ENCODE results near the gene SLC35F3. TPM values are rescaled to one million over a fixed set of nuclear protein-coding genes. Genes with fewer than 3 reads are reported as not detected.

SLC35F3 gene
- total RNA-seq, 1 donor from 2014 or later, result not detected

GRCh38 chr1:233959971-233960370, 55.5 kb downstream of the SLC35F3 start:
- ATAC-seq (no peak), DNase-seq (ENCODE audit: missing footprints) (no peak)
- intact Hi-C loops (cut with DNase I), result no loop called here

- DNase-seq (ENCODE audit: missing footprints), result no peak
- intact Hi-C loops (cut with DNase I), result no loop called here
- ATAC-seq, result no peak
Observed at GRCh38 chr1:233960386-233960785, 55.9 kb downstream of the SLC35F3 start.

GRCh38 chr1:233962878-233963277, 58.4 kb downstream of the SLC35F3 start:
- intact Hi-C loops (cut with DNase I), result no loop called here
- ATAC-seq (no peak), DNase-seq (ENCODE audit: missing footprints) (no peak)

- no peak for DNase-seq (ENCODE audit: missing footprints)
- intact Hi-C loops (cut with DNase I), result no loop called here
- no peak for ATAC-seq
Observed at GRCh38 chr1:233965856-233966255, 61.4 kb downstream of the SLC35F3 start.

GRCh38 chr1:233971753-233972152, 67.3 kb downstream of the SLC35F3 start:
- DNase-seq (ENCODE audit: missing footprints) (no peak), ATAC-seq (no peak)
- intact Hi-C loops (cut with DNase I), result no loop called here

GRCh38 chr1:233972563-233972950, 68.1 kb downstream of the SLC35F3 start:
- ATAC-seq (no peak), DNase-seq (ENCODE audit: missing footprints) (no peak)
- intact Hi-C loops (cut with DNase I), result no loop called here

- ATAC-seq (no peak), DNase-seq (ENCODE audit: missing footprints) (no peak)
- intact Hi-C loops (cut with DNase I), result no loop called here
Observed at GRCh38 chr1:233972951-233973635, 68.6 kb downstream of the SLC35F3 start.

GRCh38 chr1:233975486-233975885, 71.0 kb downstream of the SLC35F3 start:
- ATAC-seq, result no peak
- intact Hi-C loops (cut with DNase I), result no loop called here
- DNase-seq (ENCODE audit: missing footprints), result no peak

GRCh38 chr1:233981042-233981675, 76.7 kb downstream of the SLC35F3 start:
- no peak for DNase-seq (ENCODE audit: missing footprints)
- intact Hi-C loops (cut with DNase I), result no loop called here
- no peak for ATAC-seq

- DNase-seq (ENCODE audit: missing footprints), result no peak
Observed at GRCh38 chr1:233982827-233983518, 78.5 kb downstream of the SLC35F3 start.

GRCh38 chr1:233983811-233984210, 79.3 kb downstream of the SLC35F3 start:
- DNase-seq (ENCODE audit: missing footprints), result no peak
- no peak for ATAC-seq
- intact Hi-C loops (cut with DNase I), result no loop called here

More at GRCh38 chr1:233982827-233983518, 78.5 kb downstream of the SLC35F3 start:
- intact Hi-C loops (cut with DNase I), result no loop called here
- ATAC-seq, result no peak

GRCh38 chr1:233988963-233989696, 84.7 kb downstream of the SLC35F3 start:
- intact Hi-C loops (cut with DNase I), result no loop called here
- ATAC-seq (no peak), DNase-seq (ENCODE audit: missing footprints) (no peak)

- intact Hi-C loops (cut with DNase I), result no loop called here
- ATAC-seq, result no peak
- DNase-seq (ENCODE audit: missing footprints), result no peak
Observed at GRCh38 chr1:233990486-233990885, 86.0 kb downstream of the SLC35F3 start.

GRCh38 chr1:233993651-233994050, 89.2 kb downstream of the SLC35F3 start:
- ATAC-seq, result no peak
- intact Hi-C loops (cut with DNase I), result no loop called here
- DNase-seq (ENCODE audit: missing footprints), result no peak

- DNase-seq (ENCODE audit: missing footprints) (no peak), ATAC-seq (no peak)
- intact Hi-C loops (cut with DNase I), result no loop called here
Observed at GRCh38 chr1:233994112-233994511, 89.6 kb downstream of the SLC35F3 start.

GRCh38 chr1:233998456-233998855, 94.0 kb downstream of the SLC35F3 start:
- ATAC-seq (no peak), DNase-seq (ENCODE audit: missing footprints) (no peak)
- intact Hi-C loops (cut with DNase I), result no loop called here

GRCh38 chr1:233998891-233999290, 94.4 kb downstream of the SLC35F3 start:
- intact Hi-C loops (cut with DNase I), result no loop called here
- ATAC-seq (no peak), DNase-seq (ENCODE audit: missing footprints) (no peak)

GRCh38 chr1:234000557-234001041, 96.1 kb downstream of the SLC35F3 start:
- DNase-seq (ENCODE audit: missing footprints) (no peak), ATAC-seq (no peak)
- intact Hi-C loops (cut with DNase I), result no loop called here

- ATAC-seq (no peak), DNase-seq (ENCODE audit: missing footprints) (no peak)
- intact Hi-C loops (cut with DNase I), result no loop called here
Observed at GRCh38 chr1:234001817-234002216, 97.3 kb downstream of the SLC35F3 start.
